IMR-90 (cell line): Measurements from ENCODE around the gene SEC31B. TPM values are rescaled to one million over a fixed set of nuclear protein-coding genes. Genes with fewer than 3 reads are reported as not detected.

Source experiments
- ATAC-seq: fragments of 200-7000 bp; cut with Tn5 transposase; 2 replicates; pipeline ENCODE4 v1.9.1; 2020; ENCODE audit warnings: low read depth, mild to moderate bottlenecking, moderate library complexity
- BruUV-seq: library from RNA; stranded (reverse); fragments of 400-500 nt; replicated peaks from 2 replicates; lab custom pipeline; 2021; lab: Mats Ljungman, UMichigan
- CTCF ChIA-PET: fragments of 300-600 bp; formaldehyde crosslinking; extraction: SDS; loops from one replicate; lab custom pipeline; 2021; ENCODE audit warnings: antibody characterized with exemption; lab: Yijun Ruan, JAX
- POLR2A ChIA-PET: fragments of 300-600 bp; sonication (Branson Sonifier 250); formaldehyde crosslinking; loops from one replicate; lab custom pipeline; 2022; ENCODE audit warnings: antibody characterized with exemption; ENCODE audit not compliant: unreplicated experiment; lab: Charles Lee
- DNase-seq: peaks from one replicate; pipeline ENCODE4 v3.0.0; 2013
- H2AFZ ChIP-seq: replicated peaks from 2 replicates; pipeline ENCODE3; 2013; ENCODE audit warnings: low read length, mild to moderate bottlenecking; ENCODE audit not compliant: poor library complexity
- H2AK5ac ChIP-seq: 2 replicates; pipeline ENCODE4 v1.6.1; 2013; ENCODE audit warnings: low read depth, low read length, inconsistent platforms
- H2AK9ac ChIP-seq: replicated peaks from 2 replicates; pipeline ENCODE3; 2013; ENCODE audit warnings: mild to moderate bottlenecking, low read depth, low read length, moderate library complexity; ENCODE audit not compliant: poor library complexity
- H2BK120ac ChIP-seq: 2 replicates; pipeline ENCODE4 v1.6.1; 2013; ENCODE audit warnings: low read depth, low read length, inconsistent platforms
- H2BK15ac ChIP-seq: 3 replicates; pipeline ENCODE4 v1.6.1; 2013; ENCODE audit warnings: low read depth, low read length, inconsistent platforms
- H2BK20ac ChIP-seq: 2 replicates; pipeline ENCODE4 v1.6.1; 2013; ENCODE audit warnings: low read depth, mild to moderate bottlenecking, inconsistent platforms, low read length, moderate library complexity
- H2BK5ac ChIP-seq: 2 replicates; pipeline ENCODE4 v1.6.1; 2013; ENCODE audit warnings: mild to moderate bottlenecking, low read depth, low read length, inconsistent platforms; ENCODE audit not compliant: poor library complexity, severe bottlenecking
- H3K14ac ChIP-seq: replicated peaks from 2 replicates; pipeline ENCODE4 v1.6.1; 2013; ENCODE audit warnings: low read depth, low read length, inconsistent platforms
- H3K18ac ChIP-seq: 2 replicates; pipeline ENCODE4 v1.6.1; 2013; ENCODE audit warnings: low read depth, low read length, control low read depth
- H3K23ac ChIP-seq: 2 replicates; pipeline ENCODE4 v1.6.1; 2013; ENCODE audit warnings: low read depth, low read length, inconsistent platforms
- H3K27ac ChIP-seq: 2 replicates; pipeline ENCODE4 v1.5.1; 2013; ENCODE audit warnings: mild to moderate bottlenecking, control low read depth, low read length; ENCODE audit not compliant: insufficient read depth
- H3K27me3 ChIP-seq: 2 replicates; pipeline ENCODE4 v1.6.1; 2013; ENCODE audit warnings: low read length; ENCODE audit not compliant: control insufficient read depth, insufficient read depth
- H3K36me3 ChIP-seq: 2 replicates; pipeline ENCODE4 v1.6.1; 2013; ENCODE audit warnings: low read length, mixed read lengths; ENCODE audit not compliant: control insufficient read depth, insufficient read depth
- H3K4ac ChIP-seq: 2 replicates; pipeline ENCODE4 v1.6.1; 2013; ENCODE audit warnings: low read depth, low read length, inconsistent platforms
- H3K4me1 ChIP-seq: 2 replicates; pipeline ENCODE4 v1.6.1; 2013; ENCODE audit warnings: low read length, mixed read lengths; ENCODE audit not compliant: control insufficient read depth, insufficient read depth
- H3K4me2 ChIP-seq: 2 replicates; pipeline ENCODE4 v1.6.1; 2013; ENCODE audit warnings: low read depth, mild to moderate bottlenecking, control low read depth, low read length, moderate library complexity
- H3K4me3 ChIP-seq: 2 replicates; pipeline ENCODE4 v1.5.1; 2013; ENCODE audit warnings: low read depth, mild to moderate bottlenecking, control low read depth, low read length, moderate library complexity; ENCODE audit not compliant: insufficient read depth
- H3K56ac ChIP-seq: 2 replicates; pipeline ENCODE4 v1.6.1; 2013; ENCODE audit warnings: low read length, inconsistent platforms; ENCODE audit not compliant: insufficient read depth; ENCODE audit errors: extremely low read depth
- H3K79me1 ChIP-seq, 2 experiments: 2 replicates each; pipeline ENCODE4 v1.6.1; 2013; ENCODE audit warnings: low read length in 2 of 2, inconsistent platforms in 1 of 2, low read depth in 1 of 2
- H3K9ac ChIP-seq: 2 replicates; pipeline ENCODE4 v1.6.1; 2013; ENCODE audit warnings: low read depth, low read length, control low read depth
- H3K9me1 ChIP-seq: 2 replicates; pipeline ENCODE4 v1.6.1; 2013; ENCODE audit warnings: low read length, inconsistent platforms; ENCODE audit not compliant: insufficient read depth
- H3K9me3 ChIP-seq: 2 replicates; pipeline ENCODE4 v1.6.1; 2013; ENCODE audit warnings: low read length; ENCODE audit not compliant: control insufficient read depth, insufficient read depth
- H4K20me1 ChIP-seq: 2 replicates; pipeline ENCODE4 v1.6.1; 2013; ENCODE audit warnings: low read length, inconsistent platforms; ENCODE audit not compliant: insufficient read depth
- H4K5ac ChIP-seq: 2 replicates; pipeline ENCODE4 v1.6.1; 2013; ENCODE audit warnings: mild to moderate bottlenecking, low read depth, low read length, control low read depth
- H4K8ac ChIP-seq, 2 experiments: 2 replicates each; pipeline ENCODE4 v1.6.1; 2013; ENCODE audit warnings: low read depth in 2 of 2, low read length in 2 of 2, control low read depth in 1 of 2, inconsistent platforms in 1 of 2
- H4K91ac ChIP-seq: 2 replicates; pipeline ENCODE4 v1.6.1; 2013; ENCODE audit warnings: low read depth, low read length, inconsistent platforms; ENCODE audit not compliant: insufficient read depth
- CEBPB ChIP-seq: IDR thresholded peaks from 2 replicates; pipeline ENCODE4 v1.6.1; 2012; ENCODE audit warnings: low read depth, low read length, improper control_type of control experiment
- FOS ChIP-seq: fragments of 150-350 bp; IDR thresholded peaks from 2 replicates; pipeline ENCODE4 v1.6.1; 2016; ENCODE audit warnings: low read depth, low read length
- MAZ ChIP-seq: IDR thresholded peaks from 2 replicates; pipeline ENCODE4 v1.6.1; 2012; ENCODE audit warnings: low read depth, mild to moderate bottlenecking, low read length, improper control_type of control experiment, moderate library complexity, borderline replicate concordance
- RFX5 ChIP-seq: IDR thresholded peaks from 2 replicates; pipeline ENCODE4 v1.8.0; 2012; ENCODE audit warnings: low read depth, mild to moderate bottlenecking, low read length, moderate library complexity
- WGBS, 2 experiments: methylation state at CpG; one replicate each; pipeline versions ENCODE4 v1.1.5 to v1.1.7; 2013; ENCODE audit warnings: missing lambda C conversion rate in 2 of 2; ENCODE audit not compliant: insufficient read length in 1 of 2; ENCODE audit errors: extremely low coverage in 2 of 2; 5-methylcytosine and 5-hydroxymethylcytosine counted together
- dilution Hi-C: fragments of 300-500 bp; cut with HindIII; formaldehyde crosslinking; loops from one replicate; pipeline ENCODE4 v1.14.3; 2018; ENCODE audit warnings: low sequenced_read_pairs; ENCODE audit not compliant: unreplicated experiment
- in situ Hi-C: fragments of 300-500 bp; cut with MboI; formaldehyde crosslinking; loops from 3 replicates; pipeline ENCODE4 v1.14.3; 2019; ENCODE audit warnings: low sequenced_read_pairs, inconsistent platforms, mixed read lengths
- intact Hi-C: fragments of 100-400 bp; cut with micrococcal nuclease; formaldehyde crosslinking; loops from 2 replicates; pipeline ENCODE4 v1.10.0; 2022
- polyA plus RNA-seq, 3 experiments: library from polyadenylated mRNA; depleted of rRNA; stranded (reverse); fragments of >200 nt; gene quantifications; 2 replicates each; pipeline ENCODE4 v1.2.3, GENCODE V29; 2012; ENCODE audit warnings: low replicate concordance in 1 of 3
- total RNA-seq: library from RNA; depleted of rRNA; stranded (reverse); fragments of >200 nt; gene quantifications from 2 replicates; pipeline ENCODE4 v1.2.3, GENCODE V29; 2012

Gene SEC31B
- total and polyA plus RNA-seq, 2 of the 4 experiments (the other 2 are of a cell fraction): 1.3 to 8.1 TPM

DNA sequence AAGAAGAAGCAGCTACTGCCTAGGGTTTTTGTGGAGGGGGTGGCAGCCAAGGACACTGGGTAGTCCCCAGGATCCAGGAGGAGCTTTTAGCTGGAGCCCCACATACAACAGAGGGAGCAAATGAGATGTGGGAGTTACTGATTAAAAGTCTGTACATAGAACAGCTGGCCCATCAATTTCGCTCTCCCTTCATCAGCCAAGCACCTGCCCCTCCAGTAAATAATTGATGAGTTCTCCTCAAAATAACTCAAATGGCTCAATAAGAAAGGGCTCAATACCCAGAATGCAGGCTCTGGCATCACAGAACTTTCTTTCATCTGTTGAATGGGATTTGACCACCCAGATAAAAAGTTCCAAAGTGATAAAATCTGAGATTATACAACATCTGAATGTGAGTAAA lies 72.0 kb downstream of the SEC31B start:
- intact Hi-C loops (no loop called here), dilution Hi-C loops (no loop called here), in situ Hi-C loops (no loop called here)
- H4K20me1 ChIP-seq: no peaks in the 10 kb centered on the region
- no peak overlapping the region for H2BK15ac ChIP-seq
- no peak overlapping the region for H4K91ac ChIP-seq
- H4K8ac ChIP-seq: no peak overlapping the region
- ATAC-seq (no peak), DNase-seq (no peak)
- no peaks in the 10 kb centered on the region for H3K79me1 ChIP-seq
- no peaks in the 10 kb centered on the region for H3K36me3 ChIP-seq
- no peak overlapping the region for H2AK5ac ChIP-seq
- H3K4ac ChIP-seq: no peak overlapping the region
- no peak overlapping the region for H3K23ac ChIP-seq
- TF ChIP-seq FOS (no peak), CEBPB (no peak), RFX5 (no peak), MAZ (no peak)
- no TSS peak for BruUV-seq
- H2AFZ ChIP-seq: no peak overlapping the region
- H3K9me1 ChIP-seq: no peaks in the 10 kb centered on the region
- POLR2A ChIA-PET: no interaction called here
- no peak overlapping the region for H3K18ac ChIP-seq
- no peak overlapping the region for H3K4me3 ChIP-seq
- no peak overlapping the region for H4K5ac ChIP-seq
- CTCF ChIA-PET: interaction anchor here (0.9 kb wide), 1 partner anchor 14 kb away, joined by 3 read pairs; no protein-coding TSS in a partner anchor
- no peak overlapping the region for H2BK20ac ChIP-seq
- no peak overlapping the region for H2BK5ac ChIP-seq
- peaks cover 3% of the 10 kb centered on the region for H3K9me3 ChIP-seq
- no peak overlapping the region for H3K9ac ChIP-seq
- H3K27me3 ChIP-seq: peaks cover 6% of the 10 kb centered on the region
- H2AK9ac ChIP-seq: no peak overlapping the region
- H3K4me2 ChIP-seq: no peak overlapping the region
- H3K4me1 ChIP-seq: no peaks in the 10 kb centered on the region
- no peak overlapping the region for H3K14ac ChIP-seq
- WGBS, 2 experiments: no CpG with 5 or more reads among the region's 1 CpG
- H2BK120ac ChIP-seq: no peak overlapping the region
- no peak overlapping the region for H3K27ac ChIP-seq
- H3K56ac ChIP-seq: no peak overlapping the region
